ENCODE data around the gene OSCP1. TPM values are rescaled to one million over a fixed set of nuclear protein-coding genes. Genes with fewer than 3 reads are reported as not detected.
A peak's percentile ranks its signal among the peaks of the same experiment; 100 is the strongest.
"Not testable (repeated sequence)": the region's sequence is repeated elsewhere in the genome, so short reads cannot be mapped to it uniquely, and the experiment has no call there.

The OSCP1 gene
- total RNA-seq, 2 donors from 2014 or later = 2.8 to 3.7 TPM

DNA sequence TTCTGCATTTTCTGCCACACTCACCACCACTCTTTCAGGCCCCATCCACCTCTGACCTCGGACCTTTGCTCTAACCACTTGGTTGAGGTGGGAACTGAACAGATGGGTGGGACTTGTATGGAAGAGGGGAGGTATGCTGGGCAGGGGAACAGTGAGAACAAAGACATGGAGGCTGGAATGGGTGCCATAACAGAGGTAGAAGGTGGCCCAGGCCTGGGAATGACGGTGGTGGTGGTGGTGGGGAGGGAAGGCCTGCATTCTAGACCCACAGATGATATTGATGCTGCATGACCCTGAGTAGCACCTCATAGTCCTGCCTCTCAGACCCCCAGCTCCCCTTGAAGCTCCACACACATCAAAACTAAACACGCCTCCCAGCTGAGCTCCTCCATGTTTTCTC, 37.7 kb upstream of the OSCP1 start:
- Histone ChIP-seq H3K36me3 (no peaks in the 10 kb centered on the region), H3K4me1 (no peaks in the 10 kb centered on the region), H3K4me3 (no peak overlapping the region), H3K27ac (no peak overlapping the region), H3K9me3 (no peaks in the 10 kb centered on the region), H3K9ac (ENCODE audit: low read depth in 2 of 2, low read length in 2 of 2) (no peak overlapping the region), H3K27me3 (no peaks in the 10 kb centered on the region)
- TF ChIP-seq, protein P1, sequence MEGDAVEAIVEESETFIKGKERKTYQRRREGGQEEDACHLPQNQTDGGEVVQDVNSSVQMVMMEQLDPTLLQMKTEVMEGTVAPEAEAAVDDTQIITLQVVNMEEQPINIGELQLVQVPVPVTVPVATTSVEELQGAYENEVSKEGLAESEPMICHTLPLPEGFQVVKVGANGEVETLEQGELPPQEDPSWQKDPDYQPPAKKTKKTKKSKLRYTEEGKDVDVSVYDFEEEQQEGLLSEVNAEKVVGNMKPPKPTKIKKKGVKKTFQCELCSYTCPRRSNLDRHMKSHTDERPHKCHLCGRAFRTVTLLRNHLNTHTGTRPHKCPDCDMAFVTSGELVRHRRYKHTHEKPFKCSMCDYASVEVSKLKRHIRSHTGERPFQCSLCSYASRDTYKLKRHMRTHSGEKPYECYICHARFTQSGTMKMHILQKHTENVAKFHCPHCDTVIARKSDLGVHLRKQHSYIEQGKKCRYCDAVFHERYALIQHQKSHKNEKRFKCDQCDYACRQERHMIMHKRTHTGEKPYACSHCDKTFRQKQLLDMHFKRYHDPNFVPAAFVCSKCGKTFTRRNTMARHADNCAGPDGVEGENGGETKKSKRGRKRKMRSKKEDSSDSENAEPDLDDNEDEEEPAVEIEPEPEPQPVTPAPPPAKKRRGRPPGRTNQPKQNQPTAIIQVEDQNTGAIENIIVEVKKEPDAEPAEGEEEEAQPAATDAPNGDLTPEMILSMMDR (IDR thresholded peaks at IDR 0.05) = no peak
- intact Hi-C loops (cut with DNase I) = no loop called here
- no peak for DNase-seq

DNA sequence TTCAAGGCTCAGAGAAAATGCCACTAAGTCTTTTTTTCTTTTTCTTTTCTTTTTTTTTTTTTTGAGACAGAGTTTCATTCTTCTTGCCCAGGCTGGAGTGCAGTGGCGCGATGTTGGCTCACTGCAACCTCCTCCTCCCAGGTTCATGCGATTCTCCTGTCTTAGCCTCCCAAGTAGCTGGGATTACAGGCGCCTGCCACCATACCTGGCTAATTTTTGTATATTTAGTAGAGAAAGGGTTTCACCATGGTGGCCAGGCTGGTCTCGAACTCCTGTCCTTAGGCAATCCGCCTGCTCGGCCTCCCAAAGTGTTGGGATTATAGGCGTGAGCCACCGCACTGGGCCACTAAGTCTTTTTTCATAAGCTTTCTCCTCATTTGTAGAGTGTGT, 37.1 kb upstream of the OSCP1 start:
- peak overlapping the region; percentile 4 for H3K27ac ChIP-seq
- H3K4me3 ChIP-seq; H3K27me3 ChIP-seq; H3K9me3 ChIP-seq; intact Hi-C loops (cut with DNase I); H3K4me1 ChIP-seq; H3K9ac ChIP-seq (ENCODE audit: low read depth in 2 of 2, low read length in 2 of 2); H3K36me3 ChIP-seq; DNase-seq: not testable (repeated sequence)

DNA sequence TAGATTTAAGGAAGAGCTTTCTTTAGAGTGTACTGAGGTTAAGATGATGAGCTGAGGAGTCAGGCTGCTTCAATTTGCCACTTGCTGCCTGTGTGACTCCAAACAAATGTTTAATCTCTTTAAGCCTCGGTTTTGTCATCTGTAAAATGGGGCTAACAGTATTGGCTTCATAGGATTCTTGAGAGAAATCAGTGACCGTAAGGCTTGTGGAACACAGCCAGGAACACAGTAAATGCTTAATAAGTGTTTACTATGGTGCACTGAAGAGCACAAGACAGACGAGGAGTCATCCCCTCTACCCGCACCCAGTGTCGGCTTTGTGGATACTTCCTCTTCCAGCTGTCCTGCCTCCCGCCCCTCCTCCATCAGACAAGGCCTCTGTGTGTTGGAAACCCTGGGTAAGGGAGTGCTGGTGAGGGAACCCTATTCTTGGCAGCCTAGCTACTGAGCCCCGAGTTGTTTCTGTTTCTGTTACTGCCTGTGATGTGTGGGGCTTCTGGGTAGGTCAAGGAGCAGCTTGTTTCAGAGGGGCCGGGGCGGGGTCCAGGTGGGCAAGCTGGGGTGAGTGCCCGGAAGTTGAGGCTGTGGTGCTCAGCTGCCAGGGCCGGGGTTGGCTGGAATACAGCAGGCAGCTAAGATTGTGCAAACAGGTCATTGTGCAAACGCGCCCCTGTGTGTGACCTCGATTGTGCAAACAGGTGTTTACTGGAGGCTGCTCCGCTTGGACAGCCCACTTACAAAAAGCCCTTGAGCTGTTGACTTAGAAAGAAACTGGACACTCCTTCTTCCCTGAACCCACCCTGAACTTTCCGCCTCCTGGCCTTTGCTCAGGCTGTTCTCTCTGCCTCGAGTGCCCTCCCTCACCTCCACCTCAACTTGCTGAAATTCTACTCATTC, 36.4 kb upstream of the OSCP1 start:
- peak; percentile 35 for DNase-seq
- no peaks in the 10 kb centered on the region for H3K36me3 ChIP-seq
- H3K9ac ChIP-seq (ENCODE audit: low read depth in 2 of 2, low read length in 2 of 2) = no peak overlapping the region
- peak overlapping the region; percentile 4 for H3K27ac ChIP-seq
- no peaks in the 10 kb centered on the region for H3K27me3 ChIP-seq
- TF ChIP-seq, protein P1 (IDR thresholded peaks at IDR 0.05) = no peak
- no peak overlapping the region for H3K4me3 ChIP-seq
- no peaks in the 10 kb centered on the region for H3K4me1 ChIP-seq
- H3K9me3 ChIP-seq = no peaks in the 10 kb centered on the region
- intact Hi-C loops (cut with DNase I) = no loop called here

DNA sequence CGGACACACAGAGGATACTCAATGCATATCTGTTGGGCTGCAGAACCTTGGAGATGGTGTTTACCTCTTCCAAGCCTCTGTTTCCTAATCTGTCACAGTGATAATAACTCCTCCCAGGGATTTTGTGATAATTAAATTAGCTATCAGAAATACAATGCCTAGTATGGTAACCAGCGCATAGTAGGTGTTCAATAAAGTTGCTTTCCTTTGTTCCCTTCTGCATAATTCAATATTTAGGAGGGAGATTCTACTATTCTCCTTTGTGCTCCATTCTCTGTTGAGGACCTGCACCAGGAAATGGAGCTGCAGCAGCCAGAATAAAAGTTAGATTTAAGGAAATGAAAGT, 35.8 kb upstream of the OSCP1 start:
- no peaks in the 10 kb centered on the region for H3K36me3 ChIP-seq
- H3K4me3 ChIP-seq = no peak overlapping the region
- intact Hi-C loops (cut with DNase I) = no loop called here
- TF ChIP-seq, protein P1 (IDR thresholded peaks at IDR 0.05) = no peak
- peak overlapping the region; percentile 4 for H3K27ac ChIP-seq
- no peak for DNase-seq
- H3K9ac ChIP-seq (ENCODE audit: low read depth in 2 of 2, low read length in 2 of 2) = no peak overlapping the region
- H3K9me3 ChIP-seq = no peaks in the 10 kb centered on the region
- no peaks in the 10 kb centered on the region for H3K27me3 ChIP-seq
- H3K4me1 ChIP-seq = no peaks in the 10 kb centered on the region

DNA sequence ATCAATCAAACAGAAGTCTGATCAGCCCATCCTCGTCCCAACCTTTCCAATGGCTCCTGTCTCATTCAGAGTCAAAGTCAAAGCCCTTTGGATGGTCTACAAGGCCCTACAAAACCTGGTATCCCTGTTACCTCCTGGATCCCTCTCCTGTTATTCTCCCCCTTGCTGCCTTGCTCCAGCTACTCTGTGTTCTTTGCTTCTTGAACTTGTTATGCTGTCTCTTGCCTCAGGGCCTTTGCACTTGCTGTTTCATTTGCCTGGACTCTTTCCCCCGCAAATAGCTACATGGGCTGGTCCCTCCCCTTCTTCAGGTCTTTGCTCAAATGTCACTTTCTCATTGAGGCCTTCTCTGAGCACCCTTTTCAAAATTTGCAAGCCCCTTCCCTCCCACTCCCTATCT, 33.8 kb upstream of the OSCP1 start:
- intact Hi-C loops (cut with DNase I) = no loop called here
- Histone ChIP-seq H3K9me3 (no peaks in the 10 kb centered on the region), H3K27me3 (no peaks in the 10 kb centered on the region), H3K36me3 (no peaks in the 10 kb centered on the region), H3K27ac (no peak overlapping the region), H3K4me1 (no peaks in the 10 kb centered on the region), H3K4me3 (no peak overlapping the region), H3K9ac (ENCODE audit: low read depth in 2 of 2, low read length in 2 of 2) (no peak overlapping the region)
- DNase-seq = no peak
- TF ChIP-seq, protein P1 (IDR thresholded peaks at IDR 0.05) = no peak

DNA sequence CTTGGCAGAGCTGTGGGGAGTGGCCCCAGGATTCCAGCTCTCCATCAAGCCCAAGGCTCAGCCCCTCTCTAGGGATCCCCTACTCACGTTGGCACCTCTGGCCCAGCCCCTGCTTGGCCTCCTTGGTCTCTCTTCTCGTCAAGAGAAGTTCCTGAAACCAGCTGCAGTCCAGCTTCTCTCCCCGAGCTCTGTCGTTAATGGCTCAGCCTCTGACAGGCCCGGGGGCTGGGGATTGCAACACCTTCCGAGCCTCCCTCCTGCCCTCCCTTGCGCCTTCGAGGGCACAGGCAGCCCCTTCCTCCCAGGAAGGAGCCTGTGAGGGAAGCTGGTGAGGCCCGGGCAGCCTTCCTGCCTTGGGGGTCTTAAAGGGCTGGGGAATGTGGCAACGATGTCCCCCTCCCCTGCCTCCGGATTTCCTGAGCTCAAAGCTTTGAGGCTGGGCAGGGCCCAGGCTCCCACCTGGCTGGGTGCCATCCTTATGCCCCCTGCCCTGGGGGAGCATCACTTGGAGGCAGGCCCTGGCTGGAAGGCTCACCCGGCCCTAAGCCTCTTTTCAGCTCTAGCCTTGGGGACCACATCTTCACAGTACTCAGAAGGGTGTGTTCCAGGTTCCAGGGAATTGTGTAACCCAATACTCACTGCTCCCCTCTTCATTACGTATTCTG, 32.6 kb upstream of the OSCP1 start, which contains the start of gene CSF3R:
CSF3R (minus strand) TSS at position 190 of the 665 bp plus-strand sequence. CDS start 3,417 bp downstream, outside the sequence.
- Histone ChIP-seq H3K4me1 (no peaks in the 10 kb centered on the region), H3K4me3 (no peak within 1 kb of the TSS)

More for the DNA sequence above, 32.6 kb upstream of the OSCP1 start, which contains the start of gene CSF3R:
- Histone ChIP-seq H3K27me3 (no peaks in the 10 kb centered on the region), H3K27ac (no peak within 1 kb of the TSS), H3K36me3 (no peaks in the 10 kb centered on the region), H3K9me3 (no peaks in the 10 kb centered on the region), H3K9ac (ENCODE audit: low read depth in 2 of 2, low read length in 2 of 2) (no peak within 1 kb of the TSS)
- TF ChIP-seq, protein P1 (IDR thresholded peaks at IDR 0.05) = no peak
- intact Hi-C loops (cut with DNase I) = no loop called here
- DNase-seq = no peak
